SK-N-MC (cell line): ENCODE results near the gene CDS2.

Source experiments
- EZH2 ChIP-seq: fragments of 200-600 bp; sonication (generic); IDR thresholded peaks from one replicate; pipeline ENCODE4 v1.6.1; 2017; ENCODE audit warnings: antibody characterized with exemption
- FOXP2 ChIP-seq: optimal IDR thresholded peaks from 2 replicates; pipeline ENCODE3; 2011; ENCODE audit warnings: mild to moderate bottlenecking, moderate library complexity; ENCODE audit not compliant: insufficient read depth; ENCODE audit errors: extremely low read length, control extremely low read depth
- POLR2AphosphoS5 ChIP-seq: IDR thresholded peaks from 2 replicates; pipeline ENCODE4 v1.6.1; 2012; ENCODE audit warnings: mild to moderate bottlenecking, low read depth, low read length, borderline replicate concordance

- no peak for TF ChIP-seq EZH2
- TF ChIP-seq POLR2AphosphoS5, result no peak
- no peak for TF ChIP-seq FOXP2
These were observed 26.3 kb downstream of the CDS2 start for GRCh38 chr20:5153152-5153467.
